LNCaP clone FGC (cell line): ENCODE data around the gene CDH6.

Experiments
- DNase-seq: peaks from one replicate; pipeline ENCODE4 v3.0.0-alpha.2; 2011; ENCODE audit warnings: low read depth
- H3K4me3 ChIP-seq: 2 replicates; pipeline ENCODE4 v1.5.1; 2011; ENCODE audit warnings: mild to moderate bottlenecking, low read depth, low read length, control low read depth
- TF ChIP-seq, protein P1 (sequence below): IDR thresholded peaks from 2 replicates; pipeline ENCODE4 v1.5.1; 2012; ENCODE audit warnings: mild to moderate bottlenecking; ENCODE audit not compliant: control insufficient read depth, insufficient read depth; ENCODE audit errors: extremely low read depth

The CDH6 gene

DNA sequence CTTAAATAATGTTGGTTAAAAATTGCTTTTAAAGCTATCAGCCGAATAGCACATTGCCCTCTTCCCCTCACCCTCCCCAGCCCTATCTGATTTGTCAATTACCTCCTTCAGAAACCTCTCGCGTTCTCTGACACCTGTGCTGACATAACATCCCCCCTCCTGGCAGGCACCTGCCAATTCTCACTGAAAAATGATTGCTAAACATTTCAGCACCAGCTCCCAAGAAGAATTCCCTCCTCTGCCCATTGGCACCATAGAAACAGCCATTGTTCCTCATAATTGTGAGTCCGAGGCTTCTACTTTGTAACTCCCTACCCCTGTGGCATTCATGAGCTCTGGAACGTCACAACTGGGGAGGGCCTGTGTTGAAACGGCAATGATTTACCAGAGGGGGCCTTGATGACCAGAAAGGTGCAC, 20.2 kb downstream of the CDH6 start:
- H3K4me3 ChIP-seq: no peak overlapping the region
- DNase-seq: no peak
- TF ChIP-seq, protein P1, sequence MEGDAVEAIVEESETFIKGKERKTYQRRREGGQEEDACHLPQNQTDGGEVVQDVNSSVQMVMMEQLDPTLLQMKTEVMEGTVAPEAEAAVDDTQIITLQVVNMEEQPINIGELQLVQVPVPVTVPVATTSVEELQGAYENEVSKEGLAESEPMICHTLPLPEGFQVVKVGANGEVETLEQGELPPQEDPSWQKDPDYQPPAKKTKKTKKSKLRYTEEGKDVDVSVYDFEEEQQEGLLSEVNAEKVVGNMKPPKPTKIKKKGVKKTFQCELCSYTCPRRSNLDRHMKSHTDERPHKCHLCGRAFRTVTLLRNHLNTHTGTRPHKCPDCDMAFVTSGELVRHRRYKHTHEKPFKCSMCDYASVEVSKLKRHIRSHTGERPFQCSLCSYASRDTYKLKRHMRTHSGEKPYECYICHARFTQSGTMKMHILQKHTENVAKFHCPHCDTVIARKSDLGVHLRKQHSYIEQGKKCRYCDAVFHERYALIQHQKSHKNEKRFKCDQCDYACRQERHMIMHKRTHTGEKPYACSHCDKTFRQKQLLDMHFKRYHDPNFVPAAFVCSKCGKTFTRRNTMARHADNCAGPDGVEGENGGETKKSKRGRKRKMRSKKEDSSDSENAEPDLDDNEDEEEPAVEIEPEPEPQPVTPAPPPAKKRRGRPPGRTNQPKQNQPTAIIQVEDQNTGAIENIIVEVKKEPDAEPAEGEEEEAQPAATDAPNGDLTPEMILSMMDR: no peak

DNA sequence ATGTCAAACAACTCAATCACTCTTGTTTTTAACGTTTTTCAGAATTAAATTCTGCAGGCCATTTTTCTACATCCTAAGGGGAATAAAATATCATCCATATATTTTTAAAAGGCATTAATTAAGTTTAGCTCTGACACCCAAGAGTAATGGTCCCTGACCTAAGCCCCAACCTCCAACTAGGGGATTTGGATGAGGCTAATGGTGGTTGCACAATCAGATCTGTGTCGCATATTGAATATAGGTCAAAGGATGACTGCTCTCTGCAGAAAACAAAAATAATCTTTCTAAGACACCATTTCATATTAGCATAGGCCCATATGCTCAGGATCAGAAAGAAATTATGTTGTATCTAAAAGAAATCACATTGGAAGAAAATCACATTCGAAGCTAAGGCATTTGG, 20.7 kb downstream of the CDH6 start:
- DNase-seq: no peak
- TF ChIP-seq, protein P1: no peak

DNA sequence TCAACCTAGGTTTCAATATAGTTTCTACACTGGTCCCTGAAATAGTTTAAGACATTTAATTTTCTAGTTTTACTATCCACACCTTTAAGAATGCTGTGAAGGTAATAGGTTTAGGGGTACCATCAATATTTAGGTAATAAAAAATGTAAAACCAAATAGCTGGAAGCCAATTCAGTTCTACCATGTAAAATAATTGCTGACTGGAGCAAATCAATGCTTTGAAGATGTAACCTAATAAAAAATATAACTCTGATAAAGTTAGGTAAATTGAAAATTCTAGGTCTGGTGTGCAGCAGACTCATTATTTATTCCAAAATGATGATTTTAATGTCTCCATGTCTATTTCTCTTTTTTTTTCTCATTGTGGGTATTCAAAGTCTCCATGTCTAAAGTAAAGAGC, 21.8 kb downstream of the CDH6 start:
- TF ChIP-seq, protein P1: no peak
- H3K4me3 ChIP-seq: no peak overlapping the region
- DNase-seq: no peak

More for the DNA sequence above, 20.7 kb downstream of the CDH6 start:
- no peak overlapping the region for H3K4me3 ChIP-seq

DNA sequence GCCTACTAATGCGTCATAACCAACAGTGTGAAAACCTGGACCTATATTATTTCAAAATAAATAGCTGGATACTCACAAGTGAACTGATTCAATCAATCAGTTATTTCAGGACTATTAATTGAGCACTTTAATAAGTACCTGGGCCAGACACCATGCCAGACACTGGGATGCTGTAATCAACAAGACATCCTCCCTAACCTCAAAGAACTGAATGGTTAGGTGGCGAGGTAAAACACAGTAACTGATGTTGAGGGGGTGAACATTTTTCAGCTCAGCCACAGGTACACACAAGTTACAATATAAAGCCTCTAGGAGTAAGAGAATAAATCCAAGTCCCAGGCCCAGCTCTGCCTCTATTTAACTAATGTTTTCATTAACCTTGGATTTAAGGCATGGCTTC, 24.0 kb downstream of the CDH6 start:
- no peak for DNase-seq
- TF ChIP-seq, protein P1: no peak

DNA sequence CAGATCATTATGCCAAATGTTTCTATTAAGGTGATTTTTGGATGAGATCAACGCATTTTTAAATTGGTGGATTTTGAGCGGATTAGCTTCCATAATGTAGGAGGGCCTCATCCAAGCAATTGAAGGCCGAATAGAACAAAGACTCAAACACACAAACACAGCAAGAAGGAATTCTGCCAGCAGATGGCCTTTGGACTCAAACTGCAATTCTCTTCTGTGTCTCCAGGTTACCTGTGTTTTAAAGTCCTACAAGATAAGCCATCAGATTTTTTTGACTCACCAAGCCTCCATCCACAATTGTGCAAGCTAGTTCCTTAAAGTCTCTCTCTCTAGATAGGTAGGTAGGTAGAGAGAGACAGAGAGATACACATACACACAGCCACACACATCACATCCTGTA, 25.5 kb downstream of the CDH6 start:
- no peak overlapping the region for H3K4me3 ChIP-seq
- TF ChIP-seq, protein P1: no peak
- no peak for DNase-seq

More for the DNA sequence above, 24.0 kb downstream of the CDH6 start:
- no peak overlapping the region for H3K4me3 ChIP-seq

DNA sequence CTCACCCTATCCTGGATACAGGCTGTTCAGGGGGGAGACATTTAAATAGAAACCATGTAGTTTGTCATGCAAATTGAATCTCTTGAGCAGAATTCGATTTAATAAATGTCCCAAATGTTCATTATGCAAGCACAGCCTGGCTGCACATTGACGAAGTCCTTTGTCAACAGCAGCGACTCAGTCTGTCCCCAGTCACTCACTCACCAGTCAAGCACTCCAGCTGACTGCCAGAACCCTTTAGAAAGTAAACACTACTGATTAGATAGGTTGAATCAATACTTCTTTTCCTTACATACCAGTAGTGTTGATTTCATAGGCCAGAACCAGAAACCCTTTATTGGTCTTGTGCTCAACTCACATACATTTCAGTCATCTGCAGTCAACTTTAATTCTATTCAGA, 27.5 kb downstream of the CDH6 start:
- TF ChIP-seq, protein P1: no peak
- DNase-seq: peak; percentile 10
- no peak overlapping the region for H3K4me3 ChIP-seq

DNA sequence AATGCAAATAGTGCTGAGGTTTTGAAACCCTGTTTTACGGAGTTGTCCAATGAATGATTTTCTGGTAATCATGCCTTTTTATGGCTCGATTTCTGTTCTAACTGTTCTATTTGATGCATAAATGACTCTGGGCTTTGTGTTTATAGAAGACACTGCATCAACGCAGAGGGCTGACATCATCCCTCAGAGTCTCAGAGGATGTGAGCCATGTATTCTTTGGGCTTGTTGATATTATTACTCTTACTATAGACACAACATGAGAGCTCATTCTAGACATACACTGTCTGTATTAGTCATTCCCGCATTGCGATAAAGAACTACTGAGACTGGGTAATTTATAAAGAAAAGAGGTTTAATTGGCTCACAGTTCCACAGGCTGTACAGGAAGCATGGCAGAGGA, 31.6 kb downstream of the CDH6 start:
- DNase-seq: no peak
- H3K4me3 ChIP-seq: no peak overlapping the region
- TF ChIP-seq, protein P1: no peak
